GM12872 (cell line): ENCODE measurements around the gene TCP11L1.

ENCODE experiments used
- CTCF ChIP-seq: IDR thresholded peaks from 3 replicates; pipeline ENCODE4 v1.5.1; 2011; ENCODE audit warnings: low read depth, mild to moderate bottlenecking, low read length, moderate library complexity; ENCODE audit not compliant: insufficient read depth

TCP11L1 gene

GRCh38 chr11:33017965-33018364, 21.4 kb upstream of the TCP11L1 start:
- no peak for TF ChIP-seq CTCF

DNA sequence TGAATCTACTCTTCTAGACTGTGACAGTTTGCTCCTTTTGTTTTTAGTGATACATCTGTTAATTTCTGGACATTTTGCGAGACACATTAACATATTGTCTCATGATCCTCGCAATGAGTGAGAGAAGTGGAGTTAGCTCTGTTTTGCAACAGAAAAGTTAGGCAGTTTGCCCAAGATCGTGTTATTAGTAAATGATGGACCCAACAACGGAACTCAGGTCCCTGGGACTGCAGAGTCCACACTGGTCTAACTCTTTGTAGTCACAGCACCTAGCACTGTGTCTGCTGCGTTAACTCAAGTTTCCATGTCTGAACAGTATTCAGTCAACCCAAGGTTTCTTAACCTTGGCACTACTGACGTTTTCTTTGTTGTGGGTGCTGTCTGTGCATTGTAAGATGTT, 20.5 kb upstream of the TCP11L1 start:
- TF ChIP-seq CTCF, result no peak

DNA sequence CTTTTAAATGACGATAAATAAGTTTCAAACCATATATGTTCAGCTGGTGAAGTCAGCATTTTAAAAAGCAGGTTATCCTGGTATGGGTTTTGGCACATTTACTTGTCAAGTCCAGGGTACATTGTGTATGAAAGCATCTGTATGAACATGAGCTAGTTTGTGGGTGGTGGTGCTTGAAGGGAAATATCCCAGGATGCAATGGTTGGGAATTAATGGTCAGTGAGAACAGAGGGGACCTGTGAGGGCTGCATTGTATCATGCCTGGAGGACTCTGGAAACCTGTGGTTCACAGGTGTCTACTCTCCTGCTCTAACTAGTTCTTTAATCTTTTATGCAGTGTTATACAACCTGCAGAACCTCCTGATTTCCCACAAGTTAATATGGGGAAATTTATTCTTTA, 17.9 kb upstream of the TCP11L1 start:
- TF ChIP-seq CTCF, result no peak

DNA sequence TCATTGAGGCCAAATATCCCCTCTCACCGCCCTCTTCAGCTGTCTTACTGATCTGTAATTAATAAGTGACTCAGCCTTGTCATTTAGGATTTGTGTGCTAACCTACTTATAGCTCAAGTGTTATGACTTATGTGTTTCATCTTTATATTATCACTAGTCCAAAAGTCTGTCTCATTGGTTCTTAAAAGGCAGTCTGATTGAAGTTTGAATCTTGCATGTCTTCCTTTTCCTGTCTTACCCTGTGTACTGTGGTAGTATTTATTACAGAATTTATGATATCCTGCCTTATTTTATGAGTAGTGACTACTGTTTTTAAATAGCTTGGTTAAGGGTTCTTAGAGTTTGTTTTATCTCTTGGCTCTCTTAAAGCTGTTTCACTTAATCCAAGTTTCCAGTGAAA, 17.4 kb upstream of the TCP11L1 start:
- TF ChIP-seq CTCF, result no peak

DNA sequence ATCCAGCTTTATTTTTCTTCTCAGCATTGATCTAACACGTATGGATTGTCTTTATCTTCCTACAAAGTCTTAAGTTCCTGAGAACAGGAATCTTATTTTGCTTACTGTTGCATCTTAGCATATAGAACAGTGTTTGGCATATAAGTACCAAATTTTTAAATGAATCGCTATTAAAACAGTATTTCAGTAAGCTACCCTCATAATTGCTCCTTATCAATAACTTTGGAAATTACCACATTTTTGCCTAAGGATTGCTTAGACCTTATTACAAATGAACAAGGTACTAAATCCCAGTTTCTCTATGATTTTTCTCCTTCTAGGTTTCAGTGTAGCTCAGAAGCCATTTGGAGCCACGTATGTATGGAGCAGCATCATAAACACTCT, 14.0 kb upstream of the TCP11L1 start:
- no peak for TF ChIP-seq CTCF

DNA sequence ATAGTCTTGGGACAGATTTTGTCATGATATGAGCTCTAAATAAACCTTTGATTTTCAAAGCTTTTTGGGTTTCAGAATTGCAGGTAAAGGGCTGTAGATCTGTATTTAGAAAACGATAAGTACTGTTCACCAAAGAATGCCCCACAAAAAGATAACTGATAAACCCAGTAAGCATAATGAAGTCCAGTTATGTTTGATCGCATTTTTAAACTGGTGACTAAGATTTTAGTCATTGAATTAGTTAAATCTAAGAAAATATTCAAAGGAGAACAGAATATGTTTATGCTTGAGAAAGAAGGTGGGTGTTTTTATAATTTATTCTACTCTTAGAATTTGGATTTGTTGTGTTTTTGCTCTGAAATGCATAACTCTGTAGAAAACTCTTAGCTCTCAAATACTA, 12.1 kb upstream of the TCP11L1 start:
- no peak for TF ChIP-seq CTCF

DNA sequence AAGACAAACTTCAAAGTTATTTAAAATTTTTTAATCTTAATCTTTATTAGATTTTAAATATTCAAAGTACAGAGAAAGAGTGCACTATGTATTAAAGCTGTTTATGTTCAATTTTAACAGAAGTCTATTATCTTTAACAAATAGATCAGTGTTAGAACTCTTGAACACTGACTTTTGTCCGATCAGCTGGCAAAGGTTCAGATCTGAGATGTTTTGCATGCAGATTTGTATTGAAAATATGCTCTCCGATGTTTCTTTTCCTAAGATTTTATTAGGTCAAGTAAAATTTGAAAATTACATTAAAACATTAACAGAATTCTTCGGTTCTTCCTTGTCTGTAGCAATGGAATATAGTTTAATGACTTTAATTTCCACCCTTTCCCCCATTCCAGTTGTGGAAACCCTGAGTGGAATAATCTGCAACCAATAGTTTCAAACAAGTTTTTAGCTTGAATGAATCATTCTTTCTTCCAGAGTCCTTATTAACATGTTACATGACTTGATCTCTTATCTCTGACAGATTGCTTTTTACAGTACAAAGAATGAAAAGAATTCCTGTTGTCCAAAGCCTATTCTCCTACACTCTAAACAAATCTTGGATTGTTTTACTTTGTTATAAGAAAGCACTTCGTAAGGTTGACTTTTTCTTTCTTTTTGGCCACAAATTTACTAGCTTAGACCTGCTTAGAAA, 11.4 kb upstream of the TCP11L1 start:
- TF ChIP-seq CTCF, result no peak

- TF ChIP-seq CTCF, result no peak
Observed at GRCh38 chr11:33028537-33028914, 10.8 kb upstream of the TCP11L1 start.
